ENCODE data around the gene RABGAP1L. TPM values are rescaled to one million over a fixed set of nuclear protein-coding genes. Genes with fewer than 3 reads are reported as not detected.

RABGAP1L gene
- total RNA-seq, 4 donors from 2014 or later: 170 to 282 (median 182) TPM

DNA sequence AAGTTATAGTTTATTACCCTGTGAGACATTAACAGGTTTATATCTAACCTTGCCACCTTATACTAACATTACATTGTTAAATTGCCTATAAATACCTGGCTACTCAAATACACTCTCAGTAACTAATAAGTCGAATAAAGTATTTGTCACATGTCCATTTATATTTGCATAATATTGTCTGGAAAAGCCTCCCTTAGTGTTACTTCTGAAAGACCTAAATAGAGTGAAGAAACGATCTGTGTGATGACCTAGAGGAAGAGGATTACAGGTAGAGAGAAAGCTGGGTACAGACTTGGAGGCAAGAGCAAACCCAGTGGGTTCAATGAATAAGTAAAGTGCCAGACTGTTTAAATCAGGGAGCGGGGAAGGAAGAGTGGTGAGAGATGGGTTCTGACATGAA lies 837.7 kb downstream of the RABGAP1L start:
- no peak for DNase-seq
- Histone ChIP-seq H3K9me3 (no peaks in the 10 kb centered on the region), H3K27me3 (no peaks in the 10 kb centered on the region), H3K27ac (no peak overlapping the region), H3K36me3 (no peaks in the 10 kb centered on the region), H3K4me3 (no peak overlapping the region), H3K4me1 (no peaks in the 10 kb centered on the region)
- TF ChIP-seq POLR2A (IDR thresholded peaks at IDR 0.05): no peak

DNA sequence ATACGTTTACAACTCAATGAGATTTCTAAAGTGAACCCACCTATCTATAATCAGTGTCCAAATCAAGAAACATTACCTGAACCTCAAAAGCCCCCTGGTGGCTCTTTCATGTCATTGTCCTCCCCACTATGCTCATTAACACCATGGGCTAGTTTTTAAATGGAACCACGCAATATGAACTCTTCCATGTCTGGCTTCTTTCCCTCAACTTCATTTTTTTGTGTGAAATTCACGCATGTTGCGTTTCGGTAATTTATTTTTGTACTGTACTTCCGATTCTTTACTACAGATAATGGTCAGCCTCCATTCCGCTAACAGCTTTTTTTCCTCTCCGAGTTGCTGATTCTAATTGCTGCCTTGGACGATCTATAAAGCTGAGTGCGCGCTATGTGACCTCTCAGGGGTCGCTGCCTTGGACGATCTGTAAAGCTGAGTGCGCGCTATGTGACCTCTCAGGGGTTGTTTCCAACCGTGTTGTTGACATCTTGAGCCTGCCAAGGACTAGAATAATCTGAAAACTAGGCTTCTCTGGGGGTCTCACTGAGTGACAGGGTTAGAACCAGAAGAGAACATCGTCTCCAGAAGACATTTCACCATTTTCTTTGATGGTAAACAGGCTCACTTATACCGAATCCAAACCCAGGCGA lies 839.4 kb downstream of the RABGAP1L start:
- H3K27ac ChIP-seq: peak overlapping the region; percentile 97 to 99 (median 98)
- H3K9me3 ChIP-seq: no peaks in the 10 kb centered on the region
- no peaks in the 10 kb centered on the region for H3K27me3 ChIP-seq
- TF ChIP-seq POLR2A (IDR thresholded peaks at IDR 0.05): no peak
- TF ChIP-seq, protein P1, sequence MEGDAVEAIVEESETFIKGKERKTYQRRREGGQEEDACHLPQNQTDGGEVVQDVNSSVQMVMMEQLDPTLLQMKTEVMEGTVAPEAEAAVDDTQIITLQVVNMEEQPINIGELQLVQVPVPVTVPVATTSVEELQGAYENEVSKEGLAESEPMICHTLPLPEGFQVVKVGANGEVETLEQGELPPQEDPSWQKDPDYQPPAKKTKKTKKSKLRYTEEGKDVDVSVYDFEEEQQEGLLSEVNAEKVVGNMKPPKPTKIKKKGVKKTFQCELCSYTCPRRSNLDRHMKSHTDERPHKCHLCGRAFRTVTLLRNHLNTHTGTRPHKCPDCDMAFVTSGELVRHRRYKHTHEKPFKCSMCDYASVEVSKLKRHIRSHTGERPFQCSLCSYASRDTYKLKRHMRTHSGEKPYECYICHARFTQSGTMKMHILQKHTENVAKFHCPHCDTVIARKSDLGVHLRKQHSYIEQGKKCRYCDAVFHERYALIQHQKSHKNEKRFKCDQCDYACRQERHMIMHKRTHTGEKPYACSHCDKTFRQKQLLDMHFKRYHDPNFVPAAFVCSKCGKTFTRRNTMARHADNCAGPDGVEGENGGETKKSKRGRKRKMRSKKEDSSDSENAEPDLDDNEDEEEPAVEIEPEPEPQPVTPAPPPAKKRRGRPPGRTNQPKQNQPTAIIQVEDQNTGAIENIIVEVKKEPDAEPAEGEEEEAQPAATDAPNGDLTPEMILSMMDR (IDR thresholded peaks at IDR 0.05): peak; percentile 71 to 96 (median 88)
- H3K4me3 ChIP-seq: peak overlapping the region; percentile 69 to 92 (median 82)
- no peaks in the 10 kb centered on the region for H3K36me3 ChIP-seq
- H3K4me1 ChIP-seq: no peaks in the 10 kb centered on the region
- peak in 2 of 3 donors; percentile 59 to 77 for DNase-seq

DNA sequence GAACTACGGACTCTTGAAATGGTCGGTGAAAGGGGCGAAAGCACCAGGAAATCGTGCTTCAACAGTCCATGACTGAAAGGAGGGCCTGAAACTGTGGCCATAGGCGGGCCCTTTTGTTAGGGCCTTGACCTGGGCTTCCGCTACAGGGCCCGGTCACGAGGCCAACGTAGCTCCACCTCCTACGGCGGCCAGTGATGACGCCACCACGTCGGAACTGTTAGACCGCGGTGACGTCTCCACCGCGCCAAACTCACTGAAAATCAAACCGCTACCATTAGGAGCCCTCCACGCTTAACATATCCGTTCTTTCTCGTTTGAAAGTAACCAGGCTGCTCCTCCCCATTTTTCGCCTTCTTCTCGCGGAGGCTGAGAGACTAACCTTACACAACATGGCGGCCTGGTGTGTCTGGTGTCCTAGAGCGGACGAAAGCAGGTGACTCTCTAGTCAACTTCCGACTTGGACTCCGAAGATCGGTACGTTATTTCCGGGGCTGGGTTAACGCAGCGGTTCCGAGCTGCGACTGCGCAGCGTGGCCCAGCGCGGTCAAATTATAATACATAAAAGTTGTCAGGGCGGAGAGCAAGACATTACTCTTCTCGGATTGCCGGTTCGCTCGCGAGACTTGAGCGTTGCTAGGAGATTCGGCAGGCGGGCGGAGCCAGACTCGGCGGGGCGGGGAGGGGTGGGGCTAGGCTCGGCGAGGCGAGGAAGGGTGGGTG lies 840.1 kb downstream of the RABGAP1L start:
- peak overlapping the region; percentile 69 to 92 (median 82) for H3K4me3 ChIP-seq
- peak overlapping the region; percentile 97 to 99 (median 98) for H3K27ac ChIP-seq
- TF ChIP-seq, protein P1 (IDR thresholded peaks at IDR 0.05): no peak
- TF ChIP-seq POLR2A (IDR thresholded peaks at IDR 0.05): peak; percentile 86 to 91
- H3K4me1 ChIP-seq: no peaks in the 10 kb centered on the region
- H3K27me3 ChIP-seq: no peaks in the 10 kb centered on the region
- H3K9me3 ChIP-seq: no peaks in the 10 kb centered on the region
- peak; percentile 97 to 99 (median 99) for DNase-seq
- no peaks in the 10 kb centered on the region for H3K36me3 ChIP-seq

DNA sequence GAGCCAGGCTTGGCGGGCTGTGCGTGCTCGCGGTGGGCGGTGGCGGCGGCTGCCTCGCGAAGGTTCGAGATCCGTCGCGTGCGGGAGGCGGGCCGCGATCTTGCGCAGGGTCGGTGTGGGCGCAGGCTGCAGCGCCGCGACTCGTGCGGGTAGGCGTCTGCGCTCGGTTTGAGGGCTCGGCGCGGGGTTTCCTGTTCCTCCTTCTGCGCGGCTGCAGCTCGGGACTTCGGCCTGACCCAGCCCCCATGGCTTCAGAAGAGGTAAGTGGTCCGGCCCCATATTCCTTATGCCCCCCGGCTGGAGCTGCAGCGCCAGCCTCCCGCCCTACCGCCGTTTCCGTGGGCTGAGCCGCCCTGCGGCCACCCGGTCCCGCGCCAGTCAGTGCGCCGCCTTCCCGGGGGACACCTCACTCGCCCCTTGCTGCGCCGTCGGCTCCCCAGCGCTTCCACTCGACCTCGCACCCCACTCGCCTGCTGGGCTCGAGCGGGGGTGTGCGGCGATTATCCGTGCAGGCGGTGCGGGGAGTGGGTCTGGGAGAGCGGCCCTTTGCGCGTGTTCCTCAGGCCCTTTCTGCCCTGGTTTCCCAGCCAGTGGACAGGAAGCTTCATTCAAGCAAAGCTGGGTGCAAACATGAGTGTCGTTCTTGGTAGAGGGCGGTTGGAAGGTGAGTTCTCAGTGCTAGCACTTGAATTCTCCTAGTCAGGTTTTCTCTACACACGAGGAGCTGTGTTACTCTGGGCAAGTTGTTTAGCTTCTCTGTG lies 840.8 kb downstream of the RABGAP1L start, which contains the start of gene CACYBP:
Gene CACYBP, plus strand, starts transcription at position 12 of the 761 bp plus-strand sequence. Its CDS starts 234 bp downstream, at position 246.
- no peaks in the 10 kb centered on the region for H3K4me1 ChIP-seq
- H3K36me3 ChIP-seq: no peaks in the 10 kb centered on the region
- H3K27ac ChIP-seq: peak within 1 kb of the TSS; percentile 97 to 99 (median 98)
- peak in 2 of 3 donors; percentile 43 to 69 for DNase-seq
- no peaks in the 10 kb centered on the region for H3K9me3 ChIP-seq
- peak within 1 kb of the TSS; percentile 69 to 92 (median 82) for H3K4me3 ChIP-seq
- H3K27me3 ChIP-seq: no peaks in the 10 kb centered on the region
- TF ChIP-seq, protein P1 (IDR thresholded peaks at IDR 0.05): no peak
- peak in 1 of 2 donors; percentile 8 for TF ChIP-seq POLR2A (IDR thresholded peaks at IDR 0.05)

DNA sequence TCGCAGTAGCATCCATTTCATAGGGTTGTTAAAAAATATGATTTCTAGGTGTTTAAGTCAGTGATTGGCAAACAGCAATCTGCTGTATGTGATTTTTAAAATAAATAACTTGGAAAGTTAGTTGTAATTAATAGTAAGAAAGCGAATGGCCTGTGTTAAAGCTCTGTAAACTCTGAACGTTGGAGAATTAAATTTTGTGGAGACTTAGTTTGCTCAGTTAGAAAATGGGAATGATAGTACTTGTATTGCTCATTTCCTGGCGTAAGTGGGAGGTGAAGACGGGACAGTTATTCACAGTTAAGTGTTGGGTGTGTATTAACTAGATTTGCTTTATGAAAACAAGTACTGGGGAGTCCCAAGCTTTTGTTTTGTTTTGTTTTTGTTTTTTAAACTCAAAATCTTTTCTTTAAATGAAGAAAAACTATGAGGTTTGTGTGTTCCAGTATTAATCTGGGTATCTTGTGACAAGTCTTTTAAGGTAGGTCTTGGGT lies 841.4 kb downstream of the RABGAP1L start:
- no peak for DNase-seq
- TF ChIP-seq, protein P1 (IDR thresholded peaks at IDR 0.05): no peak
- no peak for TF ChIP-seq POLR2A (IDR thresholded peaks at IDR 0.05)
- Histone ChIP-seq H3K27me3 (no peaks in the 10 kb centered on the region), H3K36me3 (no peaks in the 10 kb centered on the region), H3K4me3 (peak overlapping the region; percentile 69 to 92 (median 82)), H3K9me3 (no peaks in the 10 kb centered on the region), H3K4me1 (no peaks in the 10 kb centered on the region), H3K27ac (peak overlapping the region; percentile 97 to 99 (median 98))

Data from Peyer's patch (tissue), 4 donors.